Mesodermal cell (in vitro differentiated cells): ENCODE results near the gene GBE1.
"Not testable (repeated sequence)": the region's sequence is repeated elsewhere in the genome, so short reads cannot be mapped to it uniquely, and the experiment has no call there.

ENCODE experiments used
- H3K27ac ChIP-seq: 2 replicates; pipeline ENCODE4 v1.7.0; 2013; ENCODE audit warnings: mild to moderate bottlenecking, low read depth, low read length, moderate library complexity; ENCODE audit not compliant: severe bottlenecking
- H3K36me3 ChIP-seq: 2 replicates; pipeline ENCODE4 v1.7.1; 2013; ENCODE audit warnings: mild to moderate bottlenecking, low read length, moderate library complexity; ENCODE audit not compliant: control insufficient read depth, insufficient read depth
- H3K4me1 ChIP-seq: one replicate; pipeline ENCODE4 v1.7.1; 2013; ENCODE audit warnings: mild to moderate bottlenecking, low read length; ENCODE audit not compliant: insufficient read depth, control insufficient read depth, poor library complexity, severe bottlenecking
- H3K4me3 ChIP-seq: 2 replicates; pipeline ENCODE4 v1.7.0; 2013; ENCODE audit warnings: low read length, control low read depth, mild to moderate bottlenecking; ENCODE audit not compliant: insufficient read depth, poor library complexity, severe bottlenecking; ENCODE audit errors: extremely low read depth
- H3K9me3 ChIP-seq: 2 replicates; pipeline ENCODE4 v1.7.1; 2013; ENCODE audit warnings: mild to moderate bottlenecking, low read length, moderate library complexity; ENCODE audit not compliant: control insufficient read depth
- WGBS, 2 experiments: methylation state at CpG; one replicate each; pipeline ENCODE4 v1.1.5; 2013; ENCODE audit warnings: missing lambda C conversion rate in 2 of 2; ENCODE audit not compliant: insufficient coverage in 2 of 2; 5-methylcytosine and 5-hydroxymethylcytosine counted together

GBE1 gene

GRCh38 chr3:81500039-81500438, 261.4 kb downstream of the GBE1 start:
- Histone ChIP-seq H3K9me3 (no peaks in the 10 kb centered on the region), H3K4me1 (peaks cover 7% of the 10 kb centered on the region), H3K36me3 (peaks cover 10% of the 10 kb centered on the region), H3K27ac (no peak overlapping the region), H3K4me3 (no peak overlapping the region)
- WGBS, 2 experiments, result no CpG with 5 or more reads among the region's 1 CpG

GRCh38 chr3:81497572-81498251, 263.7 kb downstream of the GBE1 start:
- Histone ChIP-seq H3K36me3 (peaks cover 6% of the 10 kb centered on the region), H3K4me3 (no peak overlapping the region), H3K4me1 (peaks cover 7% of the 10 kb centered on the region), H3K9me3 (no peaks in the 10 kb centered on the region), H3K27ac (no peak overlapping the region)
- 80 to 94% methylated on average over 1 to 3 of the region's 4 CpGs for WGBS, 2 experiments

- peaks cover 6% of the 10 kb centered on the region for H3K36me3 ChIP-seq
- H3K4me3 ChIP-seq, result no peak overlapping the region
- peaks cover 11% of the 10 kb centered on the region for H3K4me1 ChIP-seq
- no peak overlapping the region for H3K27ac ChIP-seq
- 90 to 94% methylated on average over 4 of the region's 6 CpGs for WGBS, 2 experiments
- no peaks in the 10 kb centered on the region for H3K9me3 ChIP-seq
Measured at GRCh38 chr3:81496407-81497104, 264.9 kb downstream of the GBE1 start.

GRCh38 chr3:81492471-81492870, 269.0 kb downstream of the GBE1 start:
- not testable (repeated sequence) for H3K4me3 ChIP-seq, H3K9me3 ChIP-seq, H3K36me3 ChIP-seq, H3K27ac ChIP-seq
- 100% methylated on average over 1 of the region's 1 CpG; no CpG with 5 or more reads in 1 of the 2 experiments for WGBS, 2 experiments
- peaks cover 17% of the 10 kb centered on the region for H3K4me1 ChIP-seq

GRCh38 chr3:81492040-81492439, 269.4 kb downstream of the GBE1 start:
- no peaks in the 10 kb centered on the region for H3K9me3 ChIP-seq
- no peak overlapping the region for H3K27ac ChIP-seq
- H3K4me1 ChIP-seq, result peaks cover 17% of the 10 kb centered on the region
- no peak overlapping the region for H3K4me3 ChIP-seq
- WGBS, 2 experiments, result 80 to 100% methylated on average over 2 of the region's 4 CpGs
- no peaks in the 10 kb centered on the region for H3K36me3 ChIP-seq

- Histone ChIP-seq H3K4me1 (peaks cover 11% of the 10 kb centered on the region), H3K9me3 (no peaks in the 10 kb centered on the region), H3K4me3 (no peak overlapping the region), H3K36me3 (no peaks in the 10 kb centered on the region), H3K27ac (peak overlapping the region; percentile 93)
- WGBS, 2 experiments, result 71 to 74% methylated on average over 3 to 4 of the region's 7 CpGs
Measured at GRCh38 chr3:81490541-81491288, 270.7 kb downstream of the GBE1 start.

GRCh38 chr3:81485444-81485865, 276.0 kb downstream of the GBE1 start:
- peak overlapping the region; percentile 73 for H3K27ac ChIP-seq
- 95 to 100% methylated on average over 3 to 5 of the region's 5 CpGs for WGBS, 2 experiments
- H3K36me3 ChIP-seq, result no peaks in the 10 kb centered on the region
- H3K9me3 ChIP-seq, result no peaks in the 10 kb centered on the region
- peaks cover 13% of the 10 kb centered on the region for H3K4me1 ChIP-seq
- H3K4me3 ChIP-seq, result no peak overlapping the region

GRCh38 chr3:81484520-81484919, 276.9 kb downstream of the GBE1 start:
- no peaks in the 10 kb centered on the region for H3K36me3 ChIP-seq
- H3K4me1 ChIP-seq, result peaks cover 9% of the 10 kb centered on the region
- no peaks in the 10 kb centered on the region for H3K9me3 ChIP-seq
- H3K27ac ChIP-seq, result no peak overlapping the region
- H3K4me3 ChIP-seq, result no peak overlapping the region
- WGBS, 2 experiments, result 81 to 85% methylated on average over 2 to 3 of the region's 5 CpGs

GRCh38 chr3:81483046-81483445, 278.4 kb downstream of the GBE1 start:
- Histone ChIP-seq H3K27ac (no peak overlapping the region), H3K36me3 (no peaks in the 10 kb centered on the region), H3K9me3 (no peaks in the 10 kb centered on the region), H3K4me3 (no peak overlapping the region), H3K4me1 (peaks cover 9% of the 10 kb centered on the region)
- 63 to 94% methylated on average over 2 to 3 of the region's 3 CpGs for WGBS, 2 experiments

GRCh38 chr3:81477740-81478139, 283.7 kb downstream of the GBE1 start:
- Histone ChIP-seq H3K27ac (no peak overlapping the region), H3K4me3 (no peak overlapping the region), H3K4me1 (peaks cover 9% of the 10 kb centered on the region), H3K9me3 (no peaks in the 10 kb centered on the region), H3K36me3 (no peaks in the 10 kb centered on the region)
- 83 to 100% methylated on average over 1 of the region's 2 CpGs for WGBS, 2 experiments
